NCI-H146 (cell line): Measurements from ENCODE around the gene SYT13.

Source experiments
- DNase-seq: peaks from one replicate; lab custom pipeline; 2025; lab: John Stamatoyannopoulos, UW

SYT13 gene

GRCh38 chr11:45313171-45313865, 27.2 kb upstream of the SYT13 start:
- DNase-seq, result no peak

GRCh38 chr11:45305874-45306623, 19.9 kb upstream of the SYT13 start:
- no peak for DNase-seq

GRCh38 chr11:45304992-45305335, 18.8 kb upstream of the SYT13 start:
- DNase-seq, result no peak

- DNase-seq, result no peak
Measured at GRCh38 chr11:45304111-45304991, 18.2 kb upstream of the SYT13 start.

- no peak for DNase-seq
Measured at GRCh38 chr11:45303316-45303715, 17.2 kb upstream of the SYT13 start.

GRCh38 chr11:45301537-45302246, 15.6 kb upstream of the SYT13 start:
- DNase-seq, result peak; percentile 25

- no peak for DNase-seq
Measured at GRCh38 chr11:45300715-45301114, 14.6 kb upstream of the SYT13 start.

- DNase-seq, result no peak
Measured at GRCh38 chr11:45298718-45299117, 12.6 kb upstream of the SYT13 start.

- no peak for DNase-seq
Measured at GRCh38 chr11:45296075-45296474, 9.9 kb upstream of the SYT13 start.

- no peak for DNase-seq
Measured at GRCh38 chr11:45294499-45294898, 8.4 kb upstream of the SYT13 start.

- DNase-seq, result peak; percentile 66
Measured at GRCh38 chr11:45293566-45294192, 7.5 kb upstream of the SYT13 start.

- no peak for DNase-seq
Measured at GRCh38 chr11:45290586-45290985, 4.4 kb upstream of the SYT13 start.

GRCh38 chr11:45289369-45289768, 3.2 kb upstream of the SYT13 start:
- DNase-seq, result no peak

GRCh38 chr11:45288339-45288738, 2.2 kb upstream of the SYT13 start:
- DNase-seq, result no peak

GRCh38 chr11:45287316-45287903, 1.3 kb upstream of the SYT13 start:
- DNase-seq, result no peak

GRCh38 chr11:45285250-45285828, 802 bp downstream of the SYT13 start:
- no peak for DNase-seq

GRCh38 chr11:45282081-45282480, 4.1 kb downstream of the SYT13 start:
- no peak for DNase-seq

GRCh38 chr11:45280449-45280848, 5.7 kb downstream of the SYT13 start:
- peak; percentile 34 for DNase-seq

- DNase-seq, result no peak
Measured at GRCh38 chr11:45279645-45280044, 6.5 kb downstream of the SYT13 start.

- no peak for DNase-seq
Measured at GRCh38 chr11:45278714-45279113, 7.4 kb downstream of the SYT13 start.

GRCh38 chr11:45275828-45276227, 10.3 kb downstream of the SYT13 start:
- no peak for DNase-seq
